ENCODE measurements around the gene MSRB3. TPM values are rescaled to one million over a fixed set of nuclear protein-coding genes. Genes with fewer than 3 reads are reported as not detected.

Gene MSRB3
- total RNA-seq, 1 experiment from 2014 or later, result 1.1 TPM

DNA sequence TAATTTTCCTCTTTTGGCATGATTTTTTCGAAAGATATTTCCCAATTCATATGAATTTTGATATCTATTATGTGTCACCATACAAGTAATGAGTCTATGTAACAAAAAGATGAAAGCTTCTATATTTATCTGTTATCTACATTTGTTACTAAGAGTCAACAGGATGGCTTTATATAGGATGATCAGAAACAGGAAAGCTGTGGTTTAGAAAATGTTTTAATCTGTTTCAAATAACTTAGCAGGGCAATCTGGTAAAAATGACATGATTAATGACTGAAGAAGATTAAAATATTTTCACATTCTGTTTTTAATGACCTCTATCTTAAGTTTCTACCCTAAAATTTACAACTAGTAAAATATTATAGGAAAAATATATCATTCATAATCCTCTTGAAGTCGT, 105.8 kb downstream of the MSRB3 start:
- TF ChIP-seq, protein P1, sequence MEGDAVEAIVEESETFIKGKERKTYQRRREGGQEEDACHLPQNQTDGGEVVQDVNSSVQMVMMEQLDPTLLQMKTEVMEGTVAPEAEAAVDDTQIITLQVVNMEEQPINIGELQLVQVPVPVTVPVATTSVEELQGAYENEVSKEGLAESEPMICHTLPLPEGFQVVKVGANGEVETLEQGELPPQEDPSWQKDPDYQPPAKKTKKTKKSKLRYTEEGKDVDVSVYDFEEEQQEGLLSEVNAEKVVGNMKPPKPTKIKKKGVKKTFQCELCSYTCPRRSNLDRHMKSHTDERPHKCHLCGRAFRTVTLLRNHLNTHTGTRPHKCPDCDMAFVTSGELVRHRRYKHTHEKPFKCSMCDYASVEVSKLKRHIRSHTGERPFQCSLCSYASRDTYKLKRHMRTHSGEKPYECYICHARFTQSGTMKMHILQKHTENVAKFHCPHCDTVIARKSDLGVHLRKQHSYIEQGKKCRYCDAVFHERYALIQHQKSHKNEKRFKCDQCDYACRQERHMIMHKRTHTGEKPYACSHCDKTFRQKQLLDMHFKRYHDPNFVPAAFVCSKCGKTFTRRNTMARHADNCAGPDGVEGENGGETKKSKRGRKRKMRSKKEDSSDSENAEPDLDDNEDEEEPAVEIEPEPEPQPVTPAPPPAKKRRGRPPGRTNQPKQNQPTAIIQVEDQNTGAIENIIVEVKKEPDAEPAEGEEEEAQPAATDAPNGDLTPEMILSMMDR (conservative IDR thresholded peaks at IDR 0.05), result no peak
- Histone ChIP-seq H4K20me1 (ENCODE audit: control insufficient read depth, insufficient read depth, insufficient read length) (no peaks in the 10 kb centered on the region), H4K5ac (ENCODE audit: insufficient read length, low read depth, low read length) (no peak overlapping the region), H3K27ac (ENCODE audit: insufficient read length, low read depth, low read length) (no peak overlapping the region), H2BK15ac (ENCODE audit: low read depth, low read length) (no peak overlapping the region), H2BK5ac (ENCODE audit: insufficient read length, low read length) (no peak overlapping the region), H2AFZ (ENCODE audit: low read length) (no peak overlapping the region), H3K9me3 (ENCODE audit: control insufficient read depth, low read depth, low read length) (no peaks in the 10 kb centered on the region), H2BK12ac (ENCODE audit: insufficient read length, low read depth, low read length) (no peak overlapping the region), H4K8ac (replicated peaks; ENCODE audit: insufficient read length, low read depth, low read length) (no peak overlapping the region), H3K18ac (ENCODE audit: insufficient read length, low read depth, low read length) (no peak overlapping the region), H3K9ac (ENCODE audit: extremely low read depth, insufficient read length, low read length) (no peak overlapping the region), H4K91ac (ENCODE audit: insufficient read length, low read depth, low read length) (no peak overlapping the region), H3K27me3 (ENCODE audit: insufficient read depth, low read length) (no peaks in the 10 kb centered on the region), H3K23me2 (ENCODE audit: insufficient read length, low read depth, low read length, poor library complexity, severe bottlenecking) (no peaks in the 10 kb centered on the region), H2BK120ac (ENCODE audit: low read depth, low read length, poor library complexity, severe bottlenecking) (no peak overlapping the region), H2AK5ac (ENCODE audit: insufficient read length, low read length) (no peak overlapping the region), H3K14ac (ENCODE audit: insufficient read depth, low read length) (no peak overlapping the region), H3K79me2 (ENCODE audit: insufficient read depth, low read length) (no peaks in the 10 kb centered on the region), H3K4me2 (ENCODE audit: insufficient read depth, insufficient read length, low read length) (no peak overlapping the region), H3K79me1 (ENCODE audit: insufficient read depth, low read depth, low read length, poor library complexity, severe bottlenecking) (no peaks in the 10 kb centered on the region), H3K4me1 (ENCODE audit: insufficient read depth, low read length) (no peaks in the 10 kb centered on the region), H3K4ac (ENCODE audit: low read depth, low read length) (no peak overlapping the region), H3K23ac (ENCODE audit: insufficient read length, low read depth, low read length) (no peak overlapping the region), H3T11ph (ENCODE audit: low read length) (no peak overlapping the region), H2BK20ac (ENCODE audit: low read depth, low read length, poor library complexity, severe bottlenecking) (no peak overlapping the region), H3K56ac (ENCODE audit: insufficient read length, low read depth, low read length) (no peak overlapping the region)
- Mint-ChIP-seq H3K4me1 (no peaks in the 10 kb centered on the region), H3K36me3 (ENCODE audit: insufficient read depth in 1 of 3, low read depth in 3 of 3) (no peaks in the 10 kb centered on the region), H3K9me3 (no peaks in the 10 kb centered on the region), H3K27me3 (ENCODE audit: low read depth) (no peaks in the 10 kb centered on the region), H3K27ac (no peak overlapping the region), H3K4me3 (no peak overlapping the region)
- no peak for DNase-seq
- WGBS (ENCODE audit: extremely low coverage, insufficient read length, low lambda C conversion rate), result no CpG with 5 or more reads among the region's 2 CpGs
